K562 (cell line): ENCODE results near the gene IFNAR2. TPM values are rescaled to one million over a fixed set of nuclear protein-coding genes. Genes with fewer than 3 reads are reported as not detected.

Experiments
- AFF1 ChIP-seq, 2 experiments: fragments of 450-650 bp; IDR thresholded peaks; 2 replicates each; pipeline ENCODE4 v1.6.1; 2018; ENCODE audit warnings: mild to moderate bottlenecking in 2 of 2, low read depth in 1 of 2; ENCODE audit not compliant: partially characterized antibody in 2 of 2
- BRCA1 ChIP-seq, 2 experiments: fragments of 450-650 bp in 1 of 2; sonication (generic) in 1 of 2; formaldehyde crosslinking in 1 of 2; IDR thresholded peaks; 2 replicates each; pipeline versions ENCODE4 v1.5.0 to v1.6.1; 2017 to 2020; ENCODE audit warnings: mild to moderate bottlenecking in 1 of 2, missing genetic modification reagents in 1 of 2
- CBFB ChIP-seq: sonication (generic); formaldehyde crosslinking; IDR thresholded peaks from 2 replicates; pipeline ENCODE4 v1.4.0; 2020; ENCODE audit warnings: mild to moderate bottlenecking, missing genetic modification reagents
- FOXJ2 ChIP-seq: fragments of 200-800 bp; sonication (Bioruptor generic); IDR thresholded peaks from 2 replicates; pipeline ENCODE4 v1.6.1; 2016; ENCODE audit warnings: missing genetic modification characterization, missing compliant biosample characterization
- MIER1 ChIP-seq: fragments of 450-650 bp; IDR thresholded peaks from 2 replicates; pipeline ENCODE4 v1.6.1; 2016; ENCODE audit warnings: antibody characterized with exemption, mild to moderate bottlenecking, low read depth
- NFYB ChIP-seq: IDR thresholded peaks from 2 replicates; pipeline ENCODE4 v1.6.1; 2011; ENCODE audit warnings: mild to moderate bottlenecking, moderate library complexity; ENCODE audit not compliant: insufficient read length; ENCODE audit errors: extremely low read depth
- NR2C2 ChIP-seq, 2 experiments: fragments of 200-800 bp in 1 of 2; sonication (Bioruptor generic) in 1 of 2; sonication (generic) in 1 of 2; formaldehyde crosslinking in 1 of 2; IDR thresholded peaks; 2 replicates each; pipeline versions ENCODE4 v1.6.1 to v1.8.0; 2016 to 2022; ENCODE audit warnings: mild to moderate bottlenecking in 1 of 2, missing compliant biosample characterization in 1 of 2, missing genetic modification characterization in 1 of 2, missing genetic modification reagents in 1 of 2
- PCBP1 ChIP-seq: fragments of 200-400 bp; formaldehyde crosslinking; IDR thresholded peaks from 2 replicates; pipeline ENCODE4 v1.6.1; 2018; ENCODE audit warnings: mild to moderate bottlenecking, low read depth, low read length; ENCODE audit not compliant: poor library complexity, severe bottlenecking
- POLR3G ChIP-seq: IDR thresholded peaks from 2 replicates; pipeline ENCODE4 v1.6.1; 2011; ENCODE audit not compliant: insufficient read length, insufficient replicate concordance; ENCODE audit errors: extremely low read depth
- RAD51 ChIP-seq: fragments of 450-650 bp; IDR thresholded peaks from 2 replicates; pipeline ENCODE4 v1.7.1; 2016; ENCODE audit warnings: low read depth, mild to moderate bottlenecking, borderline replicate concordance
- RERE ChIP-seq: sonication (generic); formaldehyde crosslinking; IDR thresholded peaks from 2 replicates; pipeline ENCODE4 v1.8.0; 2023; ENCODE audit warnings: missing genetic modification reagents, mild to moderate bottlenecking, borderline replicate concordance
- SMC3 ChIP-seq: conservative IDR thresholded peaks from 2 replicates; pipeline ENCODE4 v1.6.1; 2011; ENCODE audit warnings: low read depth, low read length, improper control_type of control experiment; ENCODE audit not compliant: insufficient read depth
- SNRNP70 ChIP-seq: fragments of 200-400 bp; formaldehyde crosslinking; optimal IDR thresholded peaks from 2 replicates; pipeline ENCODE3; 2017; ENCODE audit warnings: low read depth, low read length
- SUPT5H ChIP-seq: fragments of 450-650 bp; IDR thresholded peaks from 2 replicates; pipeline ENCODE4 v1.6.1; 2016
- ZNF384 ChIP-seq: IDR thresholded peaks from 2 replicates; pipeline ENCODE4 v1.6.1; 2012; ENCODE audit warnings: low read depth, low read length, improper control_type of control experiment
- polyA plus RNA-seq, 8 experiments: library from polyadenylated mRNA; depleted of rRNA in 4 of 8; stranded (reverse) in 5 of 8; unstranded in 3 of 8; fragments of >200 nt; fragmentation: Nextera tagmentation in 2 of 8; fragmentation: Illumina TruSeq in 1 of 8; extraction: Ambion mirVana in 2 of 8; extraction: Trizol in 1 of 8; gene quantifications; 2 replicates each; pipeline versions ENCODE4 v1.2.1 to v1.2.3, GENCODE V29; 2011 to 2014; ENCODE audit warnings: inconsistent platforms in 1 of 8, missing spikeins in 1 of 8
- total RNA-seq, 7 experiments: library from RNA; depleted of rRNA in 6 of 7; stranded (reverse); fragments of >200 nt in 6 of 7; fragmentation: Illumina TruSeq in 2 of 7; extraction: Trizol in 2 of 7; gene quantifications; 2 replicates each; pipeline versions ENCODE4 v1.2.1 to v1.2.3, GENCODE V29; 2011 to 2021; ENCODE audit warnings: low replicate concordance in 1 of 7
- TF ChIP-seq, protein P1 (sequence below): sonication (generic); IDR thresholded peaks from 2 replicates; pipeline ENCODE4 v1.6.1; 2016

Gene IFNAR2
- total and polyA plus RNA-seq, 9 of the 15 experiments (the other 6 are each of a cell fraction or from before 2014, with no cell fraction given), result 1.7 to 48.3 (median 8.4) TPM

- TF ChIP-seq RERE (CRISPR knock-in tag) (no peak), MIER1 (0 out of 2 replicates have a peak, but pooled peaks have one; percentile 11), AFF1 (IDR thresholded peaks at IDR 0.05; ENCODE audit: low read depth in 1 of 2, partially characterized antibody in 2 of 2) (no peak), SNRNP70 (no peak), ZNF384 (no peak), SMC3 (no peak), POLR3G (no peak), FOXJ2 (tag) (no peak), BRCA1 (IDR thresholded peaks at IDR 0.05) (no peak), BRCA1 (CRISPR knock-in tag; IDR thresholded peaks at IDR 0.05) (no peak), SUPT5H (peak; percentile 77), CBFB (CRISPR knock-in tag) (no peak), RAD51 (no peak), PCBP1 (peak; percentile 75), NFYB (no peak), NR2C2 (CRISPR knock-in tag; IDR thresholded peaks at IDR 0.05) (no peak), NR2C2 (tag; IDR thresholded peaks at IDR 0.05) (no peak)
- TF ChIP-seq, protein P1, sequence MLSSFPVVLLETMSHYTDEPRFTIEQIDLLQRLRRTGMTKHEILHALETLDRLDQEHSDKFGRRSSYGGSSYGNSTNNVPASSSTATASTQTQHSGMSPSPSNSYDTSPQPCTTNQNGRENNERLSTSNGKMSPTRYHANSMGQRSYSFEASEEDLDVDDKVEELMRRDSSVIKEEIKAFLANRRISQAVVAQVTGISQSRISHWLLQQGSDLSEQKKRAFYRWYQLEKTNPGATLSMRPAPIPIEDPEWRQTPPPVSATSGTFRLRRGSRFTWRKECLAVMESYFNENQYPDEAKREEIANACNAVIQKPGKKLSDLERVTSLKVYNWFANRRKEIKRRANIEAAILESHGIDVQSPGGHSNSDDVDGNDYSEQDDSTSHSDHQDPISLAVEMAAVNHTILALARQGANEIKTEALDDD, result peak; percentile 69
Observed at GRCh38 chr21:33266050-33266788, 36.5 kb downstream of the IFNAR2 start, which contains the start of gene IL10RB (continued).
